GM13976 (cell line): ENCODE data around the gene YIPF5.

Experiments used
- DNase-seq: peaks from one replicate; pipeline ENCODE4 v3.0.0; 2012; ENCODE audit warnings: low spot score
- CTCF ChIP-seq: IDR thresholded peaks from 2 replicates; pipeline ENCODE4 v1.5.1; 2012; ENCODE audit warnings: borderline replicate concordance, mild to moderate bottlenecking; ENCODE audit not compliant: insufficient read depth; ENCODE audit errors: extremely low read depth, missing control alignments, control extremely low read depth
- in situ Hi-C: fragments of 300-500 bp; cut with MboI; formaldehyde crosslinking; loops from one replicate; pipeline ENCODE4 v1.12.0; 2022; ENCODE audit warnings: low sequenced_read_pairs, mixed read lengths, inconsistent platforms; ENCODE audit not compliant: unreplicated experiment

YIPF5 gene

GRCh38 chr5:144122641-144123040 lies 47.8 kb downstream of the YIPF5 start:
- in situ Hi-C loops: no loop called here
- no peak for TF ChIP-seq CTCF
- DNase-seq: no peak

- in situ Hi-C loops: no loop called here
- TF ChIP-seq CTCF: no peak
- no peak for DNase-seq
Observed at GRCh38 chr5:144122081-144122480, 48.4 kb downstream of the YIPF5 start.

- in situ Hi-C loops: no loop called here
- no peak for TF ChIP-seq CTCF
- no peak for DNase-seq
Observed at GRCh38 chr5:144121577-144121976, 48.9 kb downstream of the YIPF5 start.

GRCh38 chr5:144120661-144121180 lies 49.7 kb downstream of the YIPF5 start:
- no peak for TF ChIP-seq CTCF
- in situ Hi-C loops: no loop called here

GRCh38 chr5:144117412-144117811 lies 53.0 kb downstream of the YIPF5 start:
- no peak for TF ChIP-seq CTCF
- in situ Hi-C loops: no loop called here
- DNase-seq: no peak

More at GRCh38 chr5:144120661-144121180, 49.7 kb downstream of the YIPF5 start:
- no peak for DNase-seq

GRCh38 chr5:144114571-144114970 lies 55.9 kb downstream of the YIPF5 start:
- in situ Hi-C loops: no loop called here
- TF ChIP-seq CTCF: no peak
- no peak for DNase-seq
